ENCODE data around the gene HOXA4.

- TF ChIP-seq EZH2 (IDR thresholded peaks at IDR 0.05; ENCODE audit: borderline replicate concordance): no peak
- TF ChIP-seq CTCF (IDR thresholded peaks at IDR 0.05; ENCODE audit: poor library complexity): no peak
- no peak for TF ChIP-seq EZH2phosphoT487 (IDR thresholded peaks at IDR 0.05; ENCODE audit: low read depth, severe bottlenecking, unreplicated experiment)
These were observed 12.0 kb downstream of the HOXA4 start for GRCh38 chr7:27118580-27118979.
